Measurements from ENCODE around the gene ZCCHC7.
"Not testable (repeated sequence)": the region's sequence is repeated elsewhere in the genome, so short reads cannot be mapped to it uniquely, and the experiment has no call there.

Gene ZCCHC7

DNA sequence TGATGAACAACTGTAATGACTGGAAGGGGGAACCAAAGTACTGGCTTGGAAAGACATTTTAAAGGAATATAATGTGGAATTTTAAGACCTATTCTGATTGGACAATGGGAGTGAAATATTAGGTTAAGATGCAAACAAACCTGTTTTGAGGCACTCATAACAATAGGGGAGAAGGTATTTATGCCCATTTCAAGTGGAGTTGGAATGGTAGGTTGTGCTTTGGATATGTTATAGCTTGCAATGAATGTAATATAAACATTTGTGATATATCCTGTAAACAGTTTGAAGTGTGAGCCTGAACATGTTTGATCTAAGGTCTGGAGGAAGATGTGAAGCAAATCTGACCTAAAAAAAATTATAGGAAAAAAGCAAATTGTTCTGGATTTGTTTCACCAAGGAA lies 172.5 kb downstream of the ZCCHC7 start:
- Histone ChIP-seq H3K4me1 (ENCODE audit: insufficient read depth, low read length) (peaks cover 7% of the 10 kb centered on the region), H3K4me3 (ENCODE audit: low read length) (no peak overlapping the region), H2AFZ (ENCODE audit: low read depth, low read length) (no peak overlapping the region), H3K27me3 (ENCODE audit: insufficient read depth, low read length) (no peaks in the 10 kb centered on the region), H3K9me3 (ENCODE audit: low read length) (no peaks in the 10 kb centered on the region), H3K36me3 (ENCODE audit: insufficient read depth, low read length) (no peaks in the 10 kb centered on the region)

DNA sequence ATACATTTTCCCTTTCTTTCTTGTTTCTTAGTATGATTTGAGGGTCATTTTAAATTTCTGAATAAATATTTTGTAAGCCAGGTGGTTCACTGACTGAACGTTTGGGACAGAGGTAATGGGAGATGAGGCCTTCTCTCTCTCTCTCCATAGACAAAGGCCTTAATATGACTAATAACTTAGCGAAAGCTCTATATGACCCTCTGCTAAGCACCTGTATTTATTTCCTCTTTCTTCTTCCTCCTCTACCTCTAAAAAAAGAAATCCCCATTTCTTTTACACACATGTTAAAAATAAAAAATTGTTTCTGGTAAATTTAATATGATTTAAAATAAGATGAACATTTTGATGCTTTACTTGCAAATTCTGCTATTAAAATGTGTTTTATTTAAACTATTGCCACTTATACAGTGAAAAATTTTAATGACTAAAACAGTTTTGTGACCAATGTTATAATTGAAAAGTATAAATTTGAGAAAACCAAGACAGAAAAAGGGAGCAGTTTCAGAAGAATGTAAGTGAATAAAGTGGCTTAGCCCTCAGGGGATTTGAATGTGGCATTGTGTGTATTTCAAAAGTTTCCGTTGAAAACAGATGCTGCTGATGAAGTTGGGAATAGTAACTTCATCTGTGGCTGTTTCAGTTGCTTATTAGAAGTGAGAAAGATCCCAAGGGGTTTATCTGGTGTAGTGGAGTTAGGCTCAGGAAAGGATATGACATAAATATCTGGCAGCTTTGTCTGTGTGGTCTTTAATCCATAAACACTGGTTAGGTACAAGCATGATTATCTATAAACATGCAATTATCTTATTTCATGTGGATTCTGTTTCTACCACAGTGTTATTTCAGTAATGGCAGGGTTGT lies 173.5 kb downstream of the ZCCHC7 start:
- H3K4me3 ChIP-seq (ENCODE audit: low read length), result no peak overlapping the region
- no peak overlapping the region for H2AFZ ChIP-seq (ENCODE audit: low read depth, low read length)
- no peaks in the 10 kb centered on the region for H3K36me3 ChIP-seq (ENCODE audit: insufficient read depth, low read length)

DNA sequence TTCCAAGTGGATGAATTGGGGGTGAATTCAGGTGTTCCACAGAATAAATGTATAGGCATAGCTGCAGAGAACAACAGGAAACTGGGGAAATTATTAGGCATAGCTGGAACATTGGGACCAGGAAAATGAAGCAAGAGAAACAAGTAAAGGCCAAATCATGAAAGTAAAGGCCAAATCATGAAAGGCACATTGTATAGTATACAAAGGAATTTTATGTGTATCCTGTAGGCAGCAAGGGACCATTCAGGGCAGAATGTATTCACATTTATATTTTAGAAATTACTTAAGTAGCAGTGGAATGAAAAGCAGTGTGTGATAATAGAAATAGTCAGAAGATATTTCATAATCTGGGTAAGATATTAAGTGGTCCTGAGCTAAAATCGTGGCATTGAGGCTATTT lies 174.8 kb downstream of the ZCCHC7 start:
- H3K36me3 ChIP-seq (ENCODE audit: insufficient read depth, low read length), result no peaks in the 10 kb centered on the region
- H3K4me3 ChIP-seq (ENCODE audit: low read length), result no peak overlapping the region
- peaks cover 7% of the 10 kb centered on the region for H3K4me1 ChIP-seq (ENCODE audit: insufficient read depth, low read length)
- no peaks in the 10 kb centered on the region for H3K27me3 ChIP-seq (ENCODE audit: insufficient read depth, low read length)
- H2AFZ ChIP-seq (ENCODE audit: low read depth, low read length), result no peak overlapping the region
- H3K9me3 ChIP-seq (ENCODE audit: low read length), result no peaks in the 10 kb centered on the region

More for the DNA sequence above, 173.5 kb downstream of the ZCCHC7 start:
- H3K9me3 ChIP-seq (ENCODE audit: low read length), result no peaks in the 10 kb centered on the region
- H3K4me1 ChIP-seq (ENCODE audit: insufficient read depth, low read length), result peaks cover 7% of the 10 kb centered on the region
- H3K27me3 ChIP-seq (ENCODE audit: insufficient read depth, low read length), result no peaks in the 10 kb centered on the region

DNA sequence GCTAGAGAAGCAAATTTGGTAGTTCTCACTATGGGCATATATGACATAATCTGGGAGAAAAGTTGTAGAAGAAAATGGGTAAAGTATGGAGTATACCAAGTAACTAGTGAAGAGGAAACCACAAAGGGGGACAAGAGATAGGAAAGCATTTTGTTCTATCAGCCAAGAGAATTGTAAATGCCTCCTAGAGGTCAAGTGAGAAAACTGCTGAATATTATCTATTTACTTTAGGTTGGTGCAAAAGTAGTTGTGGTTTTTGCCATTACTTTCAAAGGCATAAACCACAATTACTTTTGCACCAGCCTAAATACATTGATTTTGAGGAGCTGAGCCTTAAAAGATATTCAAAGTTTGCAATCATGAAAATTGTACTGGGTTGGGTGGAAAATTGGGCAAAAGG lies 175.4 kb downstream of the ZCCHC7 start:
- H3K27me3 ChIP-seq (ENCODE audit: insufficient read depth, low read length), result no peaks in the 10 kb centered on the region
- peaks cover 10% of the 10 kb centered on the region for H3K4me1 ChIP-seq (ENCODE audit: insufficient read depth, low read length)
- no peaks in the 10 kb centered on the region for H3K36me3 ChIP-seq (ENCODE audit: insufficient read depth, low read length)
- H3K4me3 ChIP-seq (ENCODE audit: low read length), result no peak overlapping the region
- H3K9me3 ChIP-seq (ENCODE audit: low read length), result no peaks in the 10 kb centered on the region
- no peak overlapping the region for H2AFZ ChIP-seq (ENCODE audit: low read depth, low read length)

DNA sequence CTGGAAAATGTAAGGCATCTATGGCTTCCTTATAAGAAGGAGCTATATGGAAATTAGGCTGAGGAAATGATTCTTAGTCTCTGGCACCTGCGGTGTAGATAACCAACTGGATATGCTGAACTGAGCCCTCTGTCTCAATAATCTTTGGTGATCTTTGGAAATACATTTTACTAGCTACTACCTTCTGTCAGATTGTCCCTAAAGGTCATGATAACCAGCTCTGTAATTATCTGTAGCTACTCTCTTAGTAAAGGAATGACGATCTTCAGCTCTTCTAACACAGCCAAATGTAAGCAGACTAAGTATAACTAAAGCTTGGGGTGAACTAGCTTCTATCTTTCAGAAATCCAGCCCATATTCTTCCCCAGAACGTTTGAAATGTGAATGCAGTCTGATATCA lies 177.2 kb downstream of the ZCCHC7 start:
- Histone ChIP-seq H3K4me1 (ENCODE audit: insufficient read depth, low read length) (peaks cover 11% of the 10 kb centered on the region), H3K36me3 (ENCODE audit: insufficient read depth, low read length) (no peaks in the 10 kb centered on the region), H3K4me3 (ENCODE audit: low read length) (no peak overlapping the region), H3K9me3 (ENCODE audit: low read length) (no peaks in the 10 kb centered on the region), H3K27me3 (ENCODE audit: insufficient read depth, low read length) (no peaks in the 10 kb centered on the region), H2AFZ (ENCODE audit: low read depth, low read length) (no peak overlapping the region)

DNA sequence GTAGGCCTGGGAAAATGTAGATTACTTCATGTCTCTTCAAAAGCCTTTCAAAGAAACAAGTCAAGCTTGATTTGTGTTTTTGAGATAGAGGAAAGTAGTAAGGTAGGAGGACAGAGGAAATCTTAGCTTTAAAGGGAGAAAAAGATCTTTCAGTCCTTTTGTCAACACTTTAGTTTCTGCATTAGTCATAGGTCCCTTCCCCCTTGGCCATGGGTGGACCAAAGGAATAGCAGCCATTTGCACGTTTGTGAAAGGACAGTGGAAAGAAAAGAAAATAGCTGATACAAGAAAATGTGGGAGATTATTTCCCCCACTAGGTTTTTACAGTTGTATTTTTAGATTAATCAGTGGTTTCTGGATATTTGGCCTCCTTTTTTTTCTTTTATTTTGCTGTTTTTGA lies 180.2 kb downstream of the ZCCHC7 start:
- Histone ChIP-seq H2AFZ (ENCODE audit: low read depth, low read length) (no peak overlapping the region), H3K4me3 (ENCODE audit: low read length) (no peak overlapping the region), H3K36me3 (ENCODE audit: insufficient read depth, low read length) (no peaks in the 10 kb centered on the region), H3K4me1 (ENCODE audit: insufficient read depth, low read length) (peaks cover 4% of the 10 kb centered on the region), H3K27me3 (ENCODE audit: insufficient read depth, low read length) (no peaks in the 10 kb centered on the region), H3K9me3 (ENCODE audit: low read length) (no peaks in the 10 kb centered on the region)

DNA sequence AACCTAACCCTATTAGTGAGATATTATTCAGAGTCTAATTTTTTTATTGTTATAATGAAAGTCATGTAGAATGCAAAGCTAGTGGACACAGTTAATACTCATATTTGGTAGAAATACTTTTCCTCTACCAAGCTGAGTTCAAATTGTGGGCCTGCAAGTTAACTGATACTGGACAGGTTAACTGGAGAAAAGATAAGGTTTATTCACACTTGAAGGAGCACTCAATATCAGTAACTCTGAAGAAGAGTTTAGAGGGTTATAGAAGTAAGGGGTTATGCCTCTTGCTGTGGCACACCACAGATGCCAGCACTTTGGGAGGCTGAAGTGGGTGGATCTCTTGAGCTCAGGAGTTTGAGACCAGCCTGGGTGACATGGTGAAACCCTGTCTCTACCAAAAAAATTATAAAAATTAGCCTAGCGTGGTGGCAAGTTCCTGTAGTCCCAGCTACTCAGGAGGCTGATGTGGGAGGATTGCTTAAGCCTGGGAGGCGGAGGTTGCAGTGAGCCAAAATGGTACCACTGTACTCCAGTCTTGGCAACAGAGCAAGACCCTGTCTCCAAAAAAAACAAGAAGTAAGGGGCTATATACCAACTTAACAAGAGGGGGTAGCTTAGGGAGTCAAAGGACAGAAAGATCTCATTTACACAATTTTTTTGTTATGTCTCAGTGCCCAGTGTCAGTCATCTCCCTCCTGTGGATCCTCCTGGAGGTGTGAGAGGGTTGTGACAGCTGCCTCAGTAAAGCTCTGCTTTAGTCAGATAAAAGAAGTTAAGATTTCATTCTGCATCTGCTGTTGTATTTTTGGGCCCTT lies 180.9 kb downstream of the ZCCHC7 start:
- H2AFZ ChIP-seq (ENCODE audit: low read depth, low read length), result no peak overlapping the region
- H3K4me1 ChIP-seq (ENCODE audit: insufficient read depth, low read length), result peaks cover 4% of the 10 kb centered on the region
- H3K9me3 ChIP-seq (ENCODE audit: low read length), result no peaks in the 10 kb centered on the region
- no peaks in the 10 kb centered on the region for H3K36me3 ChIP-seq (ENCODE audit: insufficient read depth, low read length)
- no peak overlapping the region for H3K4me3 ChIP-seq (ENCODE audit: low read length)
- H3K27me3 ChIP-seq (ENCODE audit: insufficient read depth, low read length), result no peaks in the 10 kb centered on the region

DNA sequence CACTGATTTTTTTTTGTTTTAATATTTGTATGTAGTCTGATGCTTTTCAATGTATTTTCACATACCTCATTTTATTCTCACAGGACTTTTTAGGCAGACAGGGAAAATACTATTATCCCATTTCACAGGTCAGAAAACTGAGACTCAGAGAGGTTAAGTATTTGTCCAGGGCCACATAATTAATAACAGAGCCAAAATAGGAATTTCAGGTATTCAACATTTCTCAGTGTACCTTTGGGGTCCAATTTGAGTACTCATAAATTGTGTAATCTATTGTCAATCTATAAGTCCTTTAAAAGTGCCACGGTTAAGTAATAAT lies 181.4 kb downstream of the ZCCHC7 start:
- H3K36me3 ChIP-seq (ENCODE audit: insufficient read depth, low read length), result no peaks in the 10 kb centered on the region
- H2AFZ ChIP-seq (ENCODE audit: low read depth, low read length), result no peak overlapping the region
- H3K4me1 ChIP-seq (ENCODE audit: insufficient read depth, low read length), result peaks cover 4% of the 10 kb centered on the region
- no peaks in the 10 kb centered on the region for H3K27me3 ChIP-seq (ENCODE audit: insufficient read depth, low read length)
- H3K9me3 ChIP-seq (ENCODE audit: low read length), result no peaks in the 10 kb centered on the region
- H3K4me3 ChIP-seq (ENCODE audit: low read length), result no peak overlapping the region

DNA sequence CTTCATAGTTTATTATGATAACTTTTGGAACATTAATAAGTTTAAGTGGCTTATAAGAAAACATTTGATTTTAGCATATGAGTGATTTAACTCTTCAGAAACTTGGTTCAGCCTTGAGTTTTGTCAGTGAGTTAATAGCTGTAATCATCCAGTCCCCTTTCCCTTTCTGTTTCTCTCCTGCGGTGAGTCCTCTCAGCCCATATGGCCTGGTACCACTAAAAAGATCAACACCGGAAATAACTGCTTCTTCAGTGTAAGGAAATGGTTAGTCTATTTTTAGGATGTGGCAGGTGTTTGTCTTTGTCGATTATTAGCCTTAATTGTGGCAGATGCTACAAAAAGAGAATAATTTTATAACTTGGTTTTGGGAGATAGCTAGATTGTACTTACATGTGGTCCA lies 181.9 kb downstream of the ZCCHC7 start:
- Histone ChIP-seq H3K4me3 (ENCODE audit: low read length) (no peak overlapping the region), H2AFZ (ENCODE audit: low read depth, low read length) (no peak overlapping the region), H3K4me1 (ENCODE audit: insufficient read depth, low read length) (peaks cover 4% of the 10 kb centered on the region), H3K9me3 (ENCODE audit: low read length) (no peaks in the 10 kb centered on the region), H3K27me3 (ENCODE audit: insufficient read depth, low read length) (no peaks in the 10 kb centered on the region), H3K36me3 (ENCODE audit: insufficient read depth, low read length) (no peaks in the 10 kb centered on the region)

DNA sequence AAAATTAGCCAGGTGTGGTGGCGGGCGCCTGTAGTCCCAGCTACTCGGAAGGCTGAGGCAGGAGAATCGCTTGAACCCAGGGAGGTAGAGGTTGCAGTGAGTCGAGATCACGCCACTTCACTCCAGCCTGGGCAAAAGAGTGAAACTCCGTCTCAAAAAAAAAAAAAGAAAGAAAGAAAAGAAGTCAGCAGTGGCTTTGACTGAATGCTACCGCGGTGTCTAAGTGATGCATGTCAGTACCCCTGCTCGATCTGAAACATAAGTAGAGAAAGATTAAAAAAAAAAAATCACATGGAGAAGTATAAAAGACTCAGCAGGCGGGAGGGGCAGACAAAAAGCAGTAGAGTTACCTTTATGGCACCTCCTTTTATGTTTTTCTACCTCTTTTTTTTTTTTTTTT lies 182.9 kb downstream of the ZCCHC7 start:
- H3K4me1 ChIP-seq (ENCODE audit: insufficient read depth, low read length); H2AFZ ChIP-seq (ENCODE audit: low read depth, low read length); H3K9me3 ChIP-seq (ENCODE audit: low read length); H3K4me3 ChIP-seq (ENCODE audit: low read length); H3K27me3 ChIP-seq (ENCODE audit: insufficient read depth, low read length); H3K36me3 ChIP-seq (ENCODE audit: insufficient read depth, low read length): not testable (repeated sequence)

DNA sequence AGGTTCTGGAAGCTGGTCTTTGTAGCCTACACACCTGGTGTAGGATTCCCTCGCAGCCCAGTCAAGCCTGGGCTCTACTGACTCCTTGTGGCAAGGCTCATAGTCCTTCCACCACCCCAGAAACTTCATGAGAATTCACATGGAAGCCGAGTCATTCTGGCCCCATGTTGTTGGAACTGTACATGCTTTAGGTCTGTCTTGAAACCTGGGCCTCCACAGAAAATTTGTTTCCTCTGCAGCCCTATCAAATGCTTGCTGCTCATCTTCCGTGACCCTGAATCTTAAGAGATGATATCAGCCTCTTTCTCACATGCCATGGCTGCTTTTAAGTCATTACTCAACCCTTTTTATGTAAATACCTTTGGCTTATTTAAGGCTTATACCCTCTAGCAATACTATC lies 188.8 kb downstream of the ZCCHC7 start:
- Histone ChIP-seq H2AFZ (ENCODE audit: low read depth, low read length) (no peak overlapping the region), H3K4me1 (ENCODE audit: insufficient read depth, low read length) (no peaks in the 10 kb centered on the region), H3K36me3 (ENCODE audit: insufficient read depth, low read length) (no peaks in the 10 kb centered on the region), H3K4me3 (ENCODE audit: low read length) (no peak overlapping the region), H3K27me3 (ENCODE audit: insufficient read depth, low read length) (no peaks in the 10 kb centered on the region), H3K9me3 (ENCODE audit: low read length) (no peaks in the 10 kb centered on the region)

DNA sequence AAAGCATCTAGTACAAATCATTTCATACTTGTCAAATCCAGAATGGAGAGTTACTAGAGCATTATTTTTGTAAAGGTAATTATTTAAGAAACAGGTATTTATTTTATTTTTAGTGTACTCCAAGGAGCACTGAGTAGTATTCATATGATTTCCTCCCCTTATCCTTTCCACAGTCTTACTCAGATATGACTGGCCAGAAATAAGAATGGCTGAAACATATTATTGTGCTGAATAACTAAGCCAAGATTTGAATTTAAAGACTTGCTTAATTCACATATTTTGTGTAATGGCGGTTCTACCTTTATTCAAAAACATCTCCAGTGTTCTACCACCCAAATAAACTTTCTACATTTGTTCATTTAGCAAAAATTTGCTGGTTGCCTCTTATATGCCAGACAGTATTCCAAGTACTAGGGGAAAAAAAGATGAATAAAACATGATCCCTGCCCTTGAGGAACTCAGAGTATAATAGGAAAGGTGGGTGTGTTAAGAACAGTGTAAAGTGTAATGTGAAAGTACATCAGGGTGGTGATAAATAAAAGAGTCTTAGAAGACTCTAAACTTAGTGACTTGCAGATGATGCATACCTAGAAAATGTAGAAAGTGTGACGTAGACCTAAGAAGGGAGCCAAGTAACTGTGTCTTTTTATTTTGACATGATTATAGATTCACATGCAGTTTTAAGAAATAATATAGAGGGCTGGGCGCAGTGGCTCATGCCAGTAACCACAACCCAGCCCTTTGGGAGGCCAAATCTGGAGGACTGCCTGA lies 191.7 kb downstream of the ZCCHC7 start:
- Histone ChIP-seq H3K9me3 (ENCODE audit: low read length) (no peaks in the 10 kb centered on the region), H3K36me3 (ENCODE audit: insufficient read depth, low read length) (no peaks in the 10 kb centered on the region), H3K4me3 (ENCODE audit: low read length) (no peak overlapping the region), H3K27me3 (ENCODE audit: insufficient read depth, low read length) (no peaks in the 10 kb centered on the region), H3K4me1 (ENCODE audit: insufficient read depth, low read length) (no peaks in the 10 kb centered on the region), H2AFZ (ENCODE audit: low read depth, low read length) (no peak overlapping the region)

DNA sequence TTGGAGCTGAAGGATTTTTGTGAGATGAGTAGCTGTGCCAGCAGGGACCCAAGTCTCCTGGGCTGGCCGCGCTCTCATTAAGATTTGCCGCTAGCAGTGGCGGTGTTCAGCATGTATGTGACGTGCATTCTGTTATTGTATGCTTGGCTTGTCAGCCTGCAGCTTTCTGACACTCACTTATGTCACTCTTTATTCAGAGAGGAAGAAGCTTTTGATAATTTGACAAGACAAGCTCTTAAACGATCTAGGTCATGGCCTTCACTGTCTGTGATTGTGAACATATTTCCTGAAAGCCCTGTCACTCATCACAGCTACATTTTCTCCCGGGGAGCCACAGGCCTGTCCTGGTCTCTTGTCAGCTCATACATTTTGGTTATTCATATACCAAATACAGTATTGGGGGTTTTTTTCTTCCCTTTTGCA lies 203.9 kb downstream of the ZCCHC7 start:
- peak overlapping the region; percentile 2 for H3K4me3 ChIP-seq (ENCODE audit: low read length)
- no peak overlapping the region for H2AFZ ChIP-seq (ENCODE audit: low read depth, low read length)
- no peaks in the 10 kb centered on the region for H3K36me3 ChIP-seq (ENCODE audit: insufficient read depth, low read length)
- peaks cover 18% of the 10 kb centered on the region for H3K27me3 ChIP-seq (ENCODE audit: insufficient read depth, low read length)
- H3K9me3 ChIP-seq (ENCODE audit: low read length), result no peaks in the 10 kb centered on the region
- peaks cover 31% of the 10 kb centered on the region for H3K4me1 ChIP-seq (ENCODE audit: insufficient read depth, low read length)
